HG03025 (cell line): Measurements from ENCODE around the gene ALAD.

Experiments
- ATAC-seq: cut with Tn5 transposase; IDR thresholded peaks from one replicate; pipeline ENCODE4 v1.9.1; 2021; ENCODE audit warnings: mild to moderate bottlenecking, moderate library complexity; ENCODE audit not compliant: unreplicated experiment, low FRiP score

The ALAD gene

GRCh38 chr9:113350107-113350661, 50.9 kb downstream of the ALAD start:
- ATAC-seq: peak; percentile 16

DNA sequence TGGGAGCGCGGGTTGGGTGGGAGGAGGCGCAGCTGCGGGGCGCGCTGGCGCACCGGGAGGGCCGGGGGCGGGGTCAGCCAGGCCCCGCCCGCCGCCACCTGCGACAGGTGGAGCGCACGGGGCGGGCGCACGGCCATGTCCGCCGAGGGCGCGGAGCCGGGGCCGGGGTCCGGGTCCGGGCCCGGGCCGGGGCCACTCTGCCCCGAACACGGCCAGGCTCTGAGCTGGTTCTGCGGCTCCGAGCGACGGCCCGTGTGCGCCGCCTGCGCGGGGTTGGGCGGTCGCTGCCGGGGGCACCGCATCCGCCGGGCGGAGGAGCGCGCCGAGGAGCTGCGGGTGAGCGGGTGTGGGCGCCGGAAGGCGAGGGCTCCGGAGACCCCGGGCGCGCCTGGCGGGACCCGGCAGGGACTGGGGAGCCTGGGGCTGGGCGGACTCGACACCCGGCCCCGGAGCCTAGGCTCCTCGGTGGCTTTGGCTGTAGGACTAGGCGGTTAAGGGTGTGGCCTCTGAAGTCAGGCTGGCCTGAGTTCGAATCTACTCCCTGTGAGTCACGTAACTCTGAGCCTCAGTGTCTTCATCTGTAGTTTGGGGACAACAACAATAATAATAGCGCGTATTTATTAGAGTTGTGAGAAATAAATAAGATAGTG, 51.5 kb downstream of the ALAD start, which contains the start of gene BSPRY:
Gene BSPRY, plus strand, starts transcription at position 97 of the 650 bp plus-strand sequence. Its CDS starts 39 bp downstream, at position 136.
- ATAC-seq: peak; percentile 38

DNA sequence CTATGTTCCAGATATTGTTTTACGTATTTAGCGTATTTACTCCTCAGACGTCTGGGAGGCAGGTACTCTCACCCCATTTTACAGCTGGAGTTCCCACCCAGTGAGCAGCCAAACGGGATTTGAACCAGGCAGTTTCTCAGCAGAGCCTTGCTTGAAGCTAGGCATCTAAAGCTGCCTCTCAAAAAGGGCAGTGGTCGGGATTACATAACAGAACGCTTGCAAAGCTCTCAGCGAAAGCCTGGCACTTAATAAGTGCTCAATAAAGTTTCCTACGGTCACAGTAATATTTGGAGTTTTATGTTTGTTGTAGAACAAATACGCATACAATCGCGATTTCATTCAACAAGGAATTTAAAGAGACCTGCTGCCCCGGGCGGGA, 52.0 kb downstream of the ALAD start:
- no peak for ATAC-seq

GRCh38 chr9:113348437-113348836, 52.6 kb downstream of the ALAD start:
- ATAC-seq: no peak

GRCh38 chr9:113345671-113346070, 55.4 kb downstream of the ALAD start:
- no peak for ATAC-seq

- no peak for ATAC-seq
Measured at GRCh38 chr9:113345190-113345589, 55.9 kb downstream of the ALAD start.

DNA sequence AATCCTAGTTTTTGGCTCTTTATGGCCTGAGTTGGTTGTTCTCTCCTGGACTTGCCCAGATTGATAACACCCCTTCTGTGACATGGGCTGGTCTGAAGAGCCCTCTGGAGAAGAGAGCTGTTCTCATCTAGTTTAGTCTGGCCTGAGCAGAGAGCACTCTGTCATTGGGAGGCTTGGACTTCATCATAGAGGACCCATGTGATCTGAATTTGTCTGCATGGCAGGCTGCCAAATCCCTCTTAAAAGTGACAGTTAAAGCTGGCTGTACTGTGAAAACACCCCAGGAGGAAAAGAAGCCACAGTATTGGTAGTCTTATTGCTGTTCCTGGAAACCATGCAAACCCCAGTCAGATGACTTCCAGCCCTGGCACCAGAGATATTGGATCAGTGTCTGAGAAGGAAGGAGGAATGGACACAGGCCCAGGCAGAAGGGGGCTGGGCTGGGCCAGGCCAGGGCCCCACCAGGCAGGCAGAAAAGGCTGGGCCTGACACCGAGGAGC, 57.3 kb downstream of the ALAD start:
- ATAC-seq: no peak

GRCh38 chr9:113341712-113342410, 59.2 kb downstream of the ALAD start:
- no peak for ATAC-seq

GRCh38 chr9:113340011-113340699, 60.9 kb downstream of the ALAD start, which contains the start of gene WDR31:
WDR31 (minus strand) TSS chr9:113340275; CDS start chr9:113332022, 8,253 bp downstream.
- ATAC-seq: peak; percentile 93

GRCh38 chr9:113337714-113338113, 63.4 kb downstream of the ALAD start:
- ATAC-seq: no peak
